GM21717 (cell line): Measurements from ENCODE around the gene TSR3.

Experiments
- ATAC-seq: cut with Tn5 transposase; IDR thresholded peaks from one replicate; pipeline ENCODE4 v1.9.1; 2021; ENCODE audit warnings: mild to moderate bottlenecking, moderate library complexity; ENCODE audit not compliant: unreplicated experiment

Gene TSR3

DNA sequence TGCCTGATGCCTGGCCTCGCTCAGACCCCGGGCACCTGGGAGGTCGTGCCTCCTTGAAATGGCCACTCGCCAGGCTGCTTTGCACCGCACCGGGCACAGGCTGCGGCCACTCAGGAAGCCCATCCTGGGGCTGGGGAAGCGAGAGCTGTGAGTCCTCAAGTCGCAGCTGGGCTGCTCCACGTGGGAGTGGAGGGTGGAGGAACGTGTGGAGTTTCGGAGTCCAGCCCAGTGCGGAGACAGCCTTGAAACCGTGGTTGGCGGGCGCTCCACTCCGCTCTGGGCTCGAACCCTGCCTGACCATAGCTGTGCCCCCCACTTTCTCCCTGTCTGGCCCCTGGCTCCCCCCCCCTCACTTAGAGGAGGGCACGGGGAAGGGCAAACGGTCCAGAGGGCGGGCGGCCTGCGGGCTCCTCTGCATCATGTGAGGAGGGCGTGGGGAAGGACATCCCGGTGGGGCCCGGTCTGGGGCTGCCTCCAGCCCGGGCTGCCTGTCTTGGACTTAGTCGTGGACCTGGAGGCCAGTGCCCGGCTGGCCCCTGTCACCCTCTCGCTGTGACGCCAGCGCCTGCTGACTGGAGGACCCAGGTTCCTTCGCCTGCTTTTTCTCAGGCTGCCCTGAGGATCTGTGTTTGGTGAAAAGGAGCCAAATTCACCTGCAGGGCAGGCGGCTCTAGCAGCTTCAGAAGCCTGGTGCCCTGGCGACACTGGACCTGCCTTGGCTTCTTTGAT, 39.8 kb downstream of the TSR3 start:
- ATAC-seq: no peak

DNA sequence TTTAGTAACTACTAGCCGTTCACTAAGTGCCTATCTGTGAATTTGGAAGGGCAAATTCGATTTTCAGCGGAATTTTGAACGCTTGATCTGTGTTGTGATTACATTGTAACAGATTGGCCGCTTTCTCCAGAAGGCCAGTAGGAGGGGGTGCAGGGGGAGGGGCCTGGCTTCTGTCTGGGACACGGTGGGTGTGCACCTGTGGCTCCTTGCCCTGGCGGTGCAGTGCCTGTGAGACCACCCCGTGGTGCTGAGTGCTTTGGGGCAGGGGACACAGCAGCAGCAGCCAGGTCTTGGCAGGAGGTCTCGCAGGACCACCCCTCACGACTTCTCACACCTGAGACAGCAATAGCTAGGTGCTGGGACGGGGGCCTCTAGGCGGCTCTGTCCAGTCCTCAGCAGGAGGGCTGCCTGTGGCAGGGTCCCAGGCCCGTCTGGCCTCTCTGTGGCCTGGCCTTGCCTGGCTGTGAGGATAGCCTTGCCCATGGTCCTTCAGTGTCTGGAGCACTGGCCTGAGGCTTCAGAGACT, 40.4 kb downstream of the TSR3 start:
- no peak for ATAC-seq

DNA sequence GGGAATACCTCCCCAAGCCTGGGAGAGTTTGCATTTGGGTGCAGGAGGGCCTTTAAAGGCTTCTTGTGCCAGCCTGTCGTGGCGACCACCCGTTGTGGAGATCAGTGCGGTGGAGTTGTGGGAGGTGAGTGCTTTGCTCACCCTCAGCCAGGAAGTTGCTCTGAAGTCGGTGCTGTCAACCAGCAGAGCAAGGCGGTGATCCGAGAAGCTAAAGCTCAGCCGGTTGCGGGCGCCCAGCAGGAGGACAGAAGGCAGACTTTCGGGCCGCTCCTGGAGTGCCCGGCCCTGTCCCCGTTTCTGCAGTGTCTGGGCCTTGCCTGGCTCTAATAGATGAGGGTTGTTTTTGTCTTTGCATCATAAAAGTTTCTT, 40.9 kb downstream of the TSR3 start:
- no peak for ATAC-seq

DNA sequence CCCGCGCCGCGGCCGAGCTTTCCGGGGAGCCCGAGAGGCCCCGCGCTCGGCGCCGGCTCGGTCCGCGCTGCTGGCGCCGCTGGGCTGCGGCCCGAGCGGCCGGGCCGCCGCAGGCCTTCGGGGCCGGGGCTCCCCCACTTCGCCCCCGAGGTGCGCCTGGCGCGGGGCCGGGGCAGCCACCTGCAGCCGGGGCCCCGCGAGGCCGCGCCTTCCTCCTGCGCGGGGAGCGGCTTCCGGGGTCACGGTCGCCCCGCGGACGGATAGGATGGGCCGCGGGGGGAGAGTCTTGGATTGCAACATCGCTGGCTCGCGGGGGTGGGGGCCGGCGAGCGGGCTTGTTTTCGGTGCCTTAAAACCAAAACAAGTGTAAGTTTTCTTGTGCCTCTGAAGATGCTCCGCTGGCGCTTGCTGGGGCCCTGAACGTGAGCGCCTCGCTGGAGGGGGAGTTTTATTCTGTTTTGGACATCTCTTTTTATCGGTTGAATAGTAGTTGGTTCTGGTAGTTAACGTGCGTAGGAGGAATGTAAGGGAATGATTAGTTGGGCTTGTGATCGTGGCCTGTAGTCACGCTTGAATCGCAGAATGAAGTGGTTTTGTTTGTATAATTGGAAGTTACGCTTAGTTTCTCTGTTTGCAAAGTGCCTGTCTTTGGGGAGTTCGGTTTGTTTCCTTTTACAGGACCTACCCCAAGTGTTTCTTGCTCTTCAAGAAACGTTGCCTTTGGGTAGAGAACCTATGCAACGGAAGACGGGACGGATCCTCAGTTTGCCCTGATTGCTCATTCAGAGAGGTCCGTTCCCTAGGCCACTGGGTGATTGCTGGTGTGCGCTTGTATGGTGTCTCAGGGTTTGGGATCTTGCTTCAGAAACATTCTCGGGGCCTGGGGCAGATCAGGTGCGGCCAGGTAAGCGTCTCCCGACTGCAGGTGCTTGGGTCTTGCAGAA, 41.5 kb downstream of the TSR3 start:
- ATAC-seq: peak; percentile 6

DNA sequence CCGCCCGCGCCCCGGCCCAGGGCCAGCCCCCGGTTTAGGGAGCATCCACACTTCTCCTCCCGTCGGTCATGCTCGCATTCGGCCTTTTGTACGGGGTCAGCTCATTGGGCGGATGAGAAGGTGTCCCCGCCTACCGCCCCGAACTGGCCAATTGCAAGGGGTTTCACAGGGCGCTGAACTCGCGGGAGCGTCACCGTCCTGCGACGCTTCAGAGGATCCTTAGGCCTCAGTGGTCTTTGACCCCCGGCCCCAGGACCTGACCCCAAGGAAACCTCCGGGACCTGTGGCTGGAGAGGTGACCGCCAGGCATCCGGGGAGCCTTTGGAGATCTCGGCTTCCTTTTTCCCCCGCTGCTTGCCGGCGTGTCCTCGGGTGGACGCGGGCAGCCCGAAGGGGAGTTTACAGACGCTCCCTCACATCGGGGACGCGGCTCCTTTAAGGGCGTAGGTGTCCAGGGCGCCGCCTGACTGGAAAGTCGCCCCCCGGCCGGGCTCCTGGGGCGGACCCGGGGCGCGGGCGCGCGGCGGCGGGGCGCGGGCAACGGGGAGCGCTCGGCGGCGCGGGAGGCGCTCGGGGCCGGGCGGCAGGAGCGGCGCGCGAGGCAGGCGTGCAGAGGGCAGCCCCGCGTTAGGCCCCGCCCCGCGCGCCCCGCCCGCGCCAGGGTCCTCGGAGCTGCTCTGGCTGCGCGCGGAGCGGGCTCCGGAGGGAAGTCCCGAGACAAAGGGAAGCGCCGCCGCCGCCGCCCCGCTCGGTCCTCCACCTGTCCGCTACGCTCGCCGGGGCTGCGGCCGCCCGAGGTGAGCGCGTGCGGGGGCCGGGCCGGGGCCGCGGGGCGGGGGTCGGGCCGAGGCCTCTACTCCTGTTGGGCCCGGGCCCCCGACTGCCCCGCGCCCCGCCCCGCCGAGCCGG, 42.4 kb downstream of the TSR3 start, which contains the start of gene UBE2I:
Gene UBE2I (plus strand): TSS at position 660 of the 909 bp plus-strand sequence. CDS start 4,395 bp downstream, outside the sequence.
- ATAC-seq: peak; percentile 52

DNA sequence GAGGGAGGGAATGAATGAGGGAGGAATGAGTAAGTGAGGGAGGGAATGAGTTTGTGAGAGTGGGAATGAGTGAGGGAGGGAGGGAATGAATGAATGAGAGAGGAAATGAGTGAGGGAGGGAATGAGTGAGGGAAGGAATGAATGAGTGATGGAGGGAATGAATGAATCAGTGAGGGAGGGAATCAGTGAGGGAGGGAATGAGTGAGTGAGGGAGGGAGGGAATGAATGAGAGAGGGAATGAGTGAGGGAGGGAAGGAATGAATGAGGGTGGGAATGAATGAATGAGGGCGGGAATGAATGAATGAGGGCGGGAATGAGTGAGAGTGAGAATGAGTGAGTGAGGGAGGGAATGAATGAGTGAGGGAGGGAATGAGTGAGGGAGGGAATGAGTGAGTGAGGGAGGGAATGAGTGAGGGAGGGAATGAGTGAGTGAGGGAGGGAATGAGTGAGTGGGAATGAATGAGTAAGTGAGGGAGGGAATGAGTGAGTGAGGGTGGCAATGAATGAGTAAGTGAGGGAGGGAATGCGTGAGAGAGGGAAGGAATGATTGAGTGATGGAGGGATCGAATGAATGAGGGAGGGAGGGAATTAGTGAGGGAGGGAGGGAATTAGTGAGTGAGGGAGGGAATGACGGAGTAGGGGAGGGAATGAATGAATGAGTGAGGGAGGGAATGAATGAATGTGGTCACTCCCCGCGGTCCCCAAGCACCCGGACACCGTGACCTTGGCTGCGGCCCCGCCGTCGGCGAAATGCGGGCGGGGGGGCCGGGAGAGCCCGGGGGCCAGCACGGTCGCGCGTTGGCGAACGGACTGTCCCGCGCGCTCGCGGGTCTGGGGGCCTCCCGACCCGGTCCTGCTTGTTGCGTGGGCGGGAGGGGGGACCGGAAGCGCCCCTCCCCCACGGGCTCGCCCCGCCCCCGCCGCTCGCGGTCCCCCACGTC, 43.4 kb downstream of the TSR3 start:
- ATAC-seq: peak; percentile 16

DNA sequence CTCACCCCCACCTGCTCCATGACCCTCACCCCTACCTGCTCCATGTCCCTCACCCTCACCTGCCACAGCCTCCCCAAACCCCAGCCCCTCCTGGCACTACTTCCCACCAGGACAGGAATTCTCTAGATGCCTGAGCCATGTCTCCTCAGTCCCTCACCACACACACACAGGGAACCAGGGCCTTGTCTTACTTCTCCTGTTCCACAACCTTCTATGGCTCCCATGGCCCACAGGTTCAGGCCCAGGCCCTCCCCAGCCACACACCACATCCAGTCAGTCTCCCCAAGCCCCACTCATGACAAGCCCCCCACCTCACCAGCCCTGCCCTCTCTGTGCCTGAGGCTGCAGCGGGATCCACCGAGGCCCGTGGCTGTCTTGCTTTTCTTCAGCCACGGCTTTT, 45.3 kb downstream of the TSR3 start:
- no peak for ATAC-seq

DNA sequence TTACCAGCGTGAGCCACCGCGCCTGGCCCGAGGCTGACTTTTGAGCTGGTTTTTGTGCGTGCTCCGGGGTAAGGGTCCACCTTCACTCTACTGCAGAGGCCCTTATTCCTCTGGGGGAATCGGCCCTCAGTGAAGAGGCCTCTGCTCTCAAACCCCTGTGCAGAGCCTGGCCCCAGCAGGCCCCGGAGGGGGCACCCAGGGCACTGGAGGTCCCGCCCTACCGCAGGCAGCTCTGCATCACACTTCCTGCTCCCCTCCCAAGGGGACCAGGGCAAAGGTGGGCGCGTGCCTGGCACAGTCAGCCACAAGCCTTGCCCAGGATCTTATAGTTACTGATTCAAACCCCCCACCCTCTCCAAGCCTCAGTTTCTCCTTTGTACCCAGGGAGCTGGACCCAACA, 45.9 kb downstream of the TSR3 start:
- no peak for ATAC-seq

DNA sequence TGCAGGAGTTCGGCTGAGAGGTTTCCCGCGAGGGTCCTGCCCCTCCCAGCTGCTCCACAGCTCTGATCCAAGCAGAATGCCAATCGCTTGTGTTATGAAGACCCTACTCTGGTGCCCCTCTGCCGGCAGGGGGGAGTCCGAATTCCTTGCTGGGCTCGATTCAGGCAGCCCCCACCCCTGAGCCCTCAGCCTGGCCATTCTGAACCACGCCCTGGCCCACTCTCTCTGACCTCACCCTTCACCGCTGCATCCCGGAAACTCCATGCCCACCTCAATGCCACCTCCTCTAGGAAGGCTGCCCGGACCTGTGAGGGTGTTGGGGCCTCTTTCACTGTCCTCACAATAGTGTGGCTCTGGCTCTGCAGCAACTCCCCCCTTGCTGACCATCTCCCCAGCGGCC, 50.1 kb downstream of the TSR3 start:
- no peak for ATAC-seq

DNA sequence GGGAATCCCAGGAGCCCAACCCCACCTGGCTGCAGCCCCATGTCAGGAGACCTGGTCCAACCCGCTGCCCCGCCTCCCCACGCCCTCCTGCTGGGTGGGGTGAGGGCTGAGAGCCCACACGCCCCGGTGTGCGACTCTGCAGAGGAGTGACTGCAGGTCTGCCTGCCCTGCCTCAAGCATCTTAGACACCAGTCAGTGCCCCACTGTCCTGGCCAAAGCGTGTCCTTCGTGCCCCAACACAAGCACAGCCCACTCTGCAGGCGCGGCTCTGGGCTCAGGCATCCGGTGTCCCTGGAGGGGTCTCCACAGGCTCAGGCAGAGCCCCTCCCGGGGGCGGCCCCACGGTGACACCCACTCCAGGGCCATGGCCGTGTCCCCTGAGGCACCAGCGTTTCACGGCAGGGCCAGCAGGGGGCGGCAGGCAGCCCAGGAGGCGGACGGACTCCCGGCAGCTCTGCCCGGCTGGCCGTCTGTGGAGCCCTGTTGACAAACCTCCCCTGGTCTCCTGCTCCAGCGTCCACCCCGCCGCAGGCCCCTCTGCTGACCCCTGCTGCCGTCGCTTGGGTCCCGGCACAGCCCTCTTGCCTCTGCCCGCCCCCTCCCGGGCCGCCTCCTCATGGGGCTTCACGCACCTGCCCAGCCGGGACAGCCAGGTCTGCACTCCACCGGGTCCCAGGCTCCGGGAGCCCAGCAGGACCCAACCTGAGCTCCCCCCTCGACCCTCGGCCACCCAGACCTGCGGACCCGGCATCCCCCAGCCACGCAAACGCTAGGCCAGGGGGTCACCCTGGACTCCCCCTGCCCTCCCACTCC, 50.8 kb downstream of the TSR3 start:
- no peak for ATAC-seq

DNA sequence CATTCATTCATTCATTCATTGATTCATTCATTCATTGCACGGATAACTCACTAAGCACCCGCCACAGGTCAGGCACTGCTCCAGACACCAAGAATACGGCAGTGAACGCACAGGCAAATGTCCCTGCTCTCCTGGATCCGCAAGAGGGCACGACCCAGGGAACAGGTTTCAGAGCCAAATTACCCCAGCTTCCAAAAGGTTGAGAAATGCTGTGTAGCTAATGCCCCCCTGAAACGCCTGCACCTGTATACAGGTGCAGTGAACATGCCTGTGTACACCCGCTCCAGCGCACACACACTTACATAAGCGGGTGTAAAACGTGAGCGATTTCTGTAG, 51.8 kb downstream of the TSR3 start:
- ATAC-seq: no peak
